Neural progenitor cell (in vitro differentiated cells): ENCODE data around the gene OR2A1. TPM values are rescaled to one million over a fixed set of nuclear protein-coding genes. Genes with fewer than 3 reads are reported as not detected.
"Not testable (repeated sequence)": the region's sequence is repeated elsewhere in the genome, so short reads cannot be mapped to it uniquely, and the experiment has no call there.

ENCODE experiments used
- DNase-seq: peaks from one replicate; pipeline ENCODE4 v3.0.0-alpha.2; 2016; ENCODE audit warnings: low spot score
- H2AFZ ChIP-seq: fragments of 200-600 bp; sonication (generic); replicated peaks from 2 replicates; pipeline ENCODE4 v1.6.1; 2016; ENCODE audit warnings: antibody characterized with exemption
- H3F3A ChIP-seq: fragments of 200-600 bp; sonication (generic); 2 replicates; pipeline ENCODE4 v1.6.1; 2016; ENCODE audit warnings: antibody characterized with exemption, low read depth
- H3K27ac ChIP-seq: fragments of 200-600 bp; sonication (generic); 2 replicates; pipeline ENCODE4 v1.5.1; 2016; ENCODE audit warnings: mild to moderate bottlenecking
- H3K27me3 ChIP-seq: fragments of 200-600 bp; sonication (generic); 2 replicates; pipeline ENCODE4 v1.6.1; 2016; ENCODE audit warnings: mild to moderate bottlenecking, moderate library complexity
- H3K36me3 ChIP-seq: fragments of 200-600 bp; sonication (generic); 2 replicates; pipeline ENCODE4 v1.5.1; 2016
- H3K4me1 ChIP-seq: fragments of 200-600 bp; sonication (generic); 2 replicates; pipeline ENCODE4 v1.6.1; 2016; ENCODE audit warnings: mixed run types
- H3K4me2 ChIP-seq: fragments of 200-600 bp; sonication (generic); 2 replicates; pipeline ENCODE4 v1.6.1; 2016
- H3K4me3 ChIP-seq: fragments of 200-600 bp; sonication (generic); 2 replicates; pipeline ENCODE4 v1.5.1; 2016
- H3K79me2 ChIP-seq: fragments of 200-600 bp; sonication (generic); 2 replicates; pipeline ENCODE4 v1.6.1; 2016; ENCODE audit warnings: low read depth
- H3K9ac ChIP-seq: fragments of 200-600 bp; sonication (generic); 2 replicates; pipeline ENCODE4 v1.6.1; 2016
- H3K9me3 ChIP-seq: fragments of 200-600 bp; sonication (generic); 2 replicates; pipeline ENCODE4 v1.5.1; 2016; ENCODE audit warnings: low read depth
- H4K20me1 ChIP-seq: fragments of 200-600 bp; sonication (generic); 2 replicates; pipeline ENCODE4 v1.6.1; 2016; ENCODE audit warnings: low read depth
- H3K27ac Mint-ChIP-seq: 3 replicates; pipeline ENCODE4 v1.8.0; 2021; ENCODE audit warnings: mixed read lengths
- H3K27me3 Mint-ChIP-seq: 2 replicates; pipeline ENCODE4 v1.8.0; 2022; ENCODE audit warnings: low read depth, mild to moderate bottlenecking, inconsistent platforms, moderate library complexity, mixed read lengths; ENCODE audit not compliant: insufficient read depth
- H3K36me3 Mint-ChIP-seq: 3 replicates; pipeline ENCODE4 v1.8.0; 2021; ENCODE audit warnings: mixed read lengths
- H3K4me1 Mint-ChIP-seq: 3 replicates; pipeline ENCODE4 v1.8.0; 2021; ENCODE audit warnings: mixed read lengths
- H3K4me3 Mint-ChIP-seq: 3 replicates; pipeline ENCODE4 v1.8.0; 2021; ENCODE audit warnings: mild to moderate bottlenecking, moderate library complexity, mixed read lengths
- H3K9me3 Mint-ChIP-seq: 3 replicates; pipeline ENCODE4 v1.8.0; 2020; ENCODE audit warnings: mixed read lengths
- total RNA-seq: library from RNA; depleted of rRNA; stranded (reverse); fragments of >200 nt; gene quantifications from 2 replicates; pipeline ENCODE4 v1.2.3, GENCODE V29; 2015; ENCODE audit warnings: low replicate concordance

The OR2A1 gene
- total RNA-seq, 1 donor from 2014 or later: not detected

DNA sequence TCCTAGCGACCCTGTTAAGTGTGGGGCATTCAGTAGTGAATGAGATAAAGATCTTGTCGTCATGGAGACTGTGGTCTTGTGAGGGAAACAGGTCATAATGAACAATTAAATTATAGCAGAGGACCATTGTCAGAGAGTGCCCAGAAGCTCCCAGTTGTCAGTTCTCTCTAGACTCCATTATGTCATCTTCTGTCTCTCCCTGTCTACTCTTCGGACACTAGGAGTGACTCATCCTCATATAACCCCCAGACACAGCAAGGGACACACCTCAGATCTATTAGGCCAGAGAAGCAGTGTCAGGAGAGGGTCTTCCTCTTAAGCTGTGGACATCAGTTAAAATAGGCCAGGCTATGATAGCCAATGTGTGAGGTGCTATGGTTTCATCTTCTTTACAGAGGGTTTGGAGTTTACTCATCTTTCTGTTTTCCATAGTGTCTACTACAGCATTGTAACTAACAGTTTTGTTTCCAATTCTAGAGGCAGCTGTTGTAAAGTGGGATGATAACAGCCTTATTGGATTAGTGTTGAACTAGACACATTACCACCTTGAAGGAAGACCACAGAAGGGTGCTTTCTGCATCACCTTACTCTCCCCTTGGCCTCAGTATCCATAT, 24.9 kb upstream of the OR2A1 start:
- H4K20me1 ChIP-seq, H3K4me1 ChIP-seq, H3K27me3 ChIP-seq, H3K9me3 Mint-ChIP-seq, H2AFZ ChIP-seq, H3K4me2 ChIP-seq, H3K4me1 Mint-ChIP-seq, H3F3A ChIP-seq, H3K9me3 ChIP-seq, H3K27ac ChIP-seq, H3K36me3 ChIP-seq, H3K27me3 Mint-ChIP-seq, DNase-seq, H3K9ac ChIP-seq, H3K36me3 Mint-ChIP-seq, H3K4me3 ChIP-seq, H3K27ac Mint-ChIP-seq, H3K4me3 Mint-ChIP-seq, H3K79me2 ChIP-seq: not testable (repeated sequence)

DNA sequence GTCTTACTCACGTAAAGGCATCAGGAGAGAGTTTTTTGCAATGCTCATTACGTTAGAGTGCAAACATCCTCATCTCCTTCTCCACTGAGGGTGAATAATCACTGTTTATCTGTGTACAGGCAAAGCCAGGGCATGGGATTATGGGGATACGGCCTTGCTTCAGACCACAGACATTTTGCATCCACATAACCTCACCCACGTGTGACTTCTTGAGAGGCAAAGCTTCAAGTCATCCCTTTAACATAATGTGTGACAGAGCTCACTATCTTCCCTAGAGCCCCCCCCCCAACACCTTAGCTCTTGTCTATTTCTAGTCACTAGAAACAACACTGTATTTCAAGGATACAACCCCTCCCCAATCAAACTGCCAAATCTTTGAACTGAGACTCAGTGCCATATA, 20.6 kb upstream of the OR2A1 start:
- not testable (repeated sequence) for H3K27ac ChIP-seq, H3K27me3 Mint-ChIP-seq, H3K27me3 ChIP-seq, H3K4me1 Mint-ChIP-seq, H4K20me1 ChIP-seq, H3K9ac ChIP-seq, H3K4me2 ChIP-seq, H3K79me2 ChIP-seq, H3K9me3 Mint-ChIP-seq, H3K4me1 ChIP-seq, H3F3A ChIP-seq, H3K36me3 Mint-ChIP-seq, H3K9me3 ChIP-seq, H3K27ac Mint-ChIP-seq, H3K36me3 ChIP-seq, H3K4me3 ChIP-seq, H2AFZ ChIP-seq, H3K4me3 Mint-ChIP-seq, DNase-seq

- H3F3A ChIP-seq, H3K79me2 ChIP-seq, H3K4me1 ChIP-seq, H3K9ac ChIP-seq, H3K36me3 ChIP-seq, H3K36me3 Mint-ChIP-seq, H3K27ac Mint-ChIP-seq, H3K9me3 ChIP-seq, H3K27me3 Mint-ChIP-seq, H3K27ac ChIP-seq, H3K4me1 Mint-ChIP-seq, H3K9me3 Mint-ChIP-seq, H2AFZ ChIP-seq, H3K27me3 ChIP-seq, H3K4me2 ChIP-seq, DNase-seq, H4K20me1 ChIP-seq, H3K4me3 Mint-ChIP-seq, H3K4me3 ChIP-seq: not testable (repeated sequence)
These were observed 19.6 kb upstream of the OR2A1 start for GRCh38 chr7:144292384-144293161.

DNA sequence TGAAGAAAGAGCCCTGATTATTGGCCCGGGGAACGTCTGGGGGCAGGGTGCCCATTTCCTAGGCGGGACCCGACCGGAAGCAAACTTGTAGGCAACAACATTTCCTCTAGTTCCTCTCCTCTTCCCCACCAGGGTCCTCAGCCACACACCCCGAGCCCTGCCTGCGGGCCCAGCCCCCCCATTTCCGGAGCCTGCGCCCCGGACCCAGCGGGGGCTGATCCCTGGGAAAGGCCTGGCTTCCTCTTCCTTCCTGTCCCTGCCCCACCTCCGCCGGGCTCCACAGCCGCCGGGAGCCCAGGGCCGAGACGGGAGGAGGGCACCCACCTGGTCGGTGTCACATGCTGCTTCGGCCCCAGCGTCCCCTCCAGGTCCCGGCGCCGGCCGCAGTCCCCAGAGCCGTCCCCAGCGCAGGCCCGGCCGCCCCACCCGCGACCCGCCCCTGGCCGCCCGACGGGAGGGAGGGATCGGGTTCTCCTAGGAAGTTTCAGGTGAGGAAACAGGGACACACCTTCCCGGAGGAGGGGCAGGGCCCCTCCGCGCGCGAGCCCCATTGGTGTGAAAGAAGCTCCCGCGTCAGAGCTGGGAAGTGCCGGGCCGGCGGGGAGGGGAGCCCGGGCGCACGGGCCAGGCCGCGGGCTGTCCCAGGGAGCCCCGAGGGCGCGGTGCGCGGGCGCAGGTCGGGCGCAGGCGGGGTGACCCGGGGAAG, 18.3 kb upstream of the OR2A1 start:
- not testable (repeated sequence) for H3K4me3 Mint-ChIP-seq, H2AFZ ChIP-seq, DNase-seq, H3K9me3 Mint-ChIP-seq, H3K36me3 ChIP-seq, H3K36me3 Mint-ChIP-seq, H3K4me1 ChIP-seq, H3K27me3 Mint-ChIP-seq, H3K4me3 ChIP-seq, H3K4me2 ChIP-seq, H3K9ac ChIP-seq, H4K20me1 ChIP-seq, H3K4me1 Mint-ChIP-seq, H3K27ac Mint-ChIP-seq, H3K79me2 ChIP-seq, H3F3A ChIP-seq, H3K27me3 ChIP-seq, H3K27ac ChIP-seq, H3K9me3 ChIP-seq

- not testable (repeated sequence) for H3K27me3 ChIP-seq, H3K27me3 Mint-ChIP-seq, H3F3A ChIP-seq, H3K9me3 ChIP-seq, H3K4me3 ChIP-seq, H3K27ac ChIP-seq, H2AFZ ChIP-seq, H3K9ac ChIP-seq, H3K4me2 ChIP-seq, H3K4me1 ChIP-seq, H3K9me3 Mint-ChIP-seq, DNase-seq, H4K20me1 ChIP-seq, H3K36me3 Mint-ChIP-seq, H3K27ac Mint-ChIP-seq, H3K4me1 Mint-ChIP-seq, H3K79me2 ChIP-seq, H3K4me3 Mint-ChIP-seq, H3K36me3 ChIP-seq
These were observed 9.5 kb upstream of the OR2A1 start for GRCh38 chr7:144302578-144303303.

- H3K79me2 ChIP-seq, H3K36me3 Mint-ChIP-seq, H3K4me3 ChIP-seq, H3K9me3 Mint-ChIP-seq, H3K27ac Mint-ChIP-seq, H3K9me3 ChIP-seq, DNase-seq, H3K4me3 Mint-ChIP-seq, H3K36me3 ChIP-seq, H3K9ac ChIP-seq, H3K4me2 ChIP-seq, H3F3A ChIP-seq, H3K27me3 Mint-ChIP-seq, H4K20me1 ChIP-seq, H3K27ac ChIP-seq, H3K4me1 Mint-ChIP-seq, H3K4me1 ChIP-seq, H2AFZ ChIP-seq, H3K27me3 ChIP-seq: not testable (repeated sequence)
These were observed 8.6 kb upstream of the OR2A1 start for GRCh38 chr7:144303607-144304006.

DNA sequence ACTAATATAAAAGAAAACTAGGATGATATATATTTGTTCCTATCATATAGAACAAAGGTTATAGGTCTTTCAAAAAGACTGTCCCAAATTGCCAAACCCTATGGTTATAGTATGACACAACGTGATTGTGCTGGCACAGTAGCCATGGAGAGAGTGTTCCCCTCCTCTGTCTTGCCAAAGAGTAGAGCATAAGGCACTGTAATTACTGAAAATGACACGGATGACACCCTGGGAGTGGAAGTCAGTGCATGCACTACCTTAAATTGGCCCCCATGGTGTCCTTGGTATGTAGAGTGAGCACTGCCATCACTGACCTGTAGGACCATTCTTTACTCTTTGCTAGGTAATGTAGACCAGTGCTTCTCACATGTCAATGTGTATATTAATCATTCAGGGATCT, 7.1 kb upstream of the OR2A1 start:
- not testable (repeated sequence) for H3K9me3 Mint-ChIP-seq

More for the DNA sequence above, 7.1 kb upstream of the OR2A1 start:
- H3K4me1 Mint-ChIP-seq, H3K4me2 ChIP-seq, H3K36me3 ChIP-seq, H3K27me3 ChIP-seq, DNase-seq, H3K4me3 ChIP-seq, H3K9ac ChIP-seq, H3K79me2 ChIP-seq, H3K9me3 ChIP-seq, H3K4me3 Mint-ChIP-seq, H4K20me1 ChIP-seq, H2AFZ ChIP-seq, H3K4me1 ChIP-seq, H3F3A ChIP-seq, H3K27me3 Mint-ChIP-seq, H3K27ac ChIP-seq, H3K27ac Mint-ChIP-seq, H3K36me3 Mint-ChIP-seq: not testable (repeated sequence)
